Pancreas (tissue), 10 donors: ENCODE measurements around the gene CDRT4. TPM values are rescaled to one million over a fixed set of nuclear protein-coding genes. Genes with fewer than 3 reads are reported as not detected.

Source experiments
- ATAC-seq, 4 donors: fragments of 200-7000 bp; cut with Tn5 transposase; one replicate each; pipeline versions ENCODE4 v1.8.0 to v1.9.1; 2020; ENCODE audit warnings: mild to moderate bottlenecking in 4 of 4, moderate library complexity in 4 of 4
- DNase-seq, 6 donors: peaks; one replicate each; pipeline ENCODE4 v3.0.0-alpha.2; 2020
- FAIRE-seq: peaks from 2 replicates; lab custom pipeline; 2012; peaks lifted over from hg19 to GRCh38; lab: Jason Lieb, UNC
- H3K27ac ChIP-seq, 4 donors: fragments of 200-600 bp; sonication (generic); 1 replicate in 3 of 4; 2 replicates in 1 of 4; pipeline versions ENCODE4 v1.5.0 to v1.8.0; 2020
- H3K27me3 ChIP-seq, 4 donors: fragments of 200-600 bp; one replicate each; pipeline ENCODE4 v1.8.0; 2021
- H3K36me3 ChIP-seq, 3 donors: fragments of 200-600 bp; sonication (generic) in 1 of 3; one replicate each; pipeline versions ENCODE4 v1.5.0 to v1.8.0; 2020 to 2021
- H3K4me1 ChIP-seq, 3 donors: fragments of 200-600 bp; one replicate each; pipeline ENCODE4 v1.8.0; 2021
- H3K4me3 ChIP-seq, 4 donors: fragments of 200-600 bp; sonication (generic) in 2 of 4; one replicate each; pipeline versions ENCODE4 v1.5.0 to v1.8.0; 2020 to 2021
- H3K9me3 ChIP-seq, 4 donors: fragments of 200-600 bp; one replicate each; pipeline ENCODE4 v1.8.0; 2021
- CTCF ChIP-seq, 4 donors: fragments of 200-600 bp; sonication (generic) in 3 of 4; IDR thresholded peaks; one replicate each; pipeline versions ENCODE4 v1.5.0 to v1.8.0; 2021; ENCODE audit warnings: antibody characterized with exemption in 4 of 4
- WGBS, 2 donors: extraction: QIAGEN DNeasy Blood & Tissue Kit; methylation state at CpG; one replicate each; pipeline ENCODE4 v1.1.7; 2013; 5-methylcytosine and 5-hydroxymethylcytosine counted together
- intact Hi-C, 3 donors: fragments of 100-400 bp; cut with DNase I; formaldehyde crosslinking; loops; one replicate each; pipeline versions ENCODE4 v1.11.1 to v1.14.2; 2022
- polyA plus RNA-seq, 2 donors: library from polyadenylated mRNA; stranded (reverse); fragments of 200-250 nt; gene quantifications; one replicate each; pipeline ENCODE4 v1.2.3, GENCODE V29; 2013
- total RNA-seq, 6 donors: library from RNA; stranded (reverse); fragmentation: NEBNext Ultra II Directional in 4 of 6; extraction: Animal tissue kit (Norgen Biotek cat#: 25700) in 4 of 6; gene quantifications; one replicate each; pipeline versions ENCODE4 v1.2.1 to v1.2.4, GENCODE V29; 2021 to 2023
- donor health status: healthy with polysubstance abuse.
- donor health status: DM: no; HTN: no; CAD: no; lungs with moderate emphysema.
- donor health status: DM: no; HTN: no; CAD: no.
- donor health status: control.
- donor health status: control.
- donor health status: Bipolar disorder and iron deficiency.
- donor health status: DM: yes; HTN: yes; CAD: no.
- donor health status: DM: no; HTN: no; CAD: no.
- donor health status: DM: no; HTN: no; CAD: no.
- donor health status: DM: yes; HTN: yes; CAD: no.

CDRT4 gene
- total and polyA plus RNA-seq, 8 donors: 1.8 to 31.6 (median 6.9) TPM

- no peak for TF ChIP-seq CTCF (IDR thresholded peaks at IDR 0.05)
- Histone ChIP-seq H3K4me1 (no peaks in the 10 kb centered on the region), H3K27ac (no peak overlapping the region), H3K27me3 (no peaks in the 10 kb centered on the region), H3K9me3 (no peaks in the 10 kb centered on the region), H3K4me3 (no peak overlapping the region), H3K36me3 (no peaks in the 10 kb centered on the region)
- intact Hi-C loops: loop anchor here in 1 of 3 donors (10.0 kb wide), 1 partner anchor 150 kb away; no protein-coding TSS in a partner anchor
- FAIRE-seq: no peak
- 73 to 76% methylated on average over 6 of the region's 6 CpGs for WGBS, 2 donors
- no peak for ATAC-seq
- no peak for DNase-seq
Measured at GRCh38 chr17:15405058-15405415, 62.4 kb downstream of the CDRT4 start.

- no peak for TF ChIP-seq CTCF (IDR thresholded peaks at IDR 0.05)
- FAIRE-seq (no peak), DNase-seq (no peak), ATAC-seq (no peak)
- H3K27me3 ChIP-seq: no peaks in the 10 kb centered on the region
- no peak overlapping the region for H3K27ac ChIP-seq
- no peaks in the 10 kb centered on the region for H3K9me3 ChIP-seq
- 75% methylated on average over 20 of the region's 20 CpGs for WGBS, 2 donors
- H3K36me3 ChIP-seq: no peaks in the 10 kb centered on the region
- intact Hi-C loops: loop anchor here in 1 of 3 donors (10.0 kb wide), 1 partner anchor 150 kb away; no protein-coding TSS in a partner anchor
- no peak overlapping the region for H3K4me3 ChIP-seq
- H3K4me1 ChIP-seq: no peaks in the 10 kb centered on the region
Measured at GRCh38 chr17:15404106-15405057, 63.0 kb downstream of the CDRT4 start.

GRCh38 chr17:15403276-15403939 lies 64.0 kb downstream of the CDRT4 start:
- no peak for ATAC-seq

GRCh38 chr17:15399443-15399842 lies 68.0 kb downstream of the CDRT4 start:
- intact Hi-C loops: no loop called here
- 86 to 93% methylated on average over 6 of the region's 6 CpGs for whole genome bisulfite sequencing, 2 donors
- no peaks in the 10 kb centered on the region for H3K9me3 ChIP-seq
- H3K27me3 ChIP-seq: no peaks in the 10 kb centered on the region
- H3K4me3 ChIP-seq: no peak overlapping the region
- DNase-seq: no peak
- no peak for TF ChIP-seq CTCF (IDR thresholded peaks at IDR 0.05)
- ATAC-seq: no peak
- H3K4me1 ChIP-seq: no peaks in the 10 kb centered on the region
- no peak for FAIRE-seq
- H3K36me3 ChIP-seq: no peaks in the 10 kb centered on the region
- no peak overlapping the region for H3K27ac ChIP-seq

More at GRCh38 chr17:15403276-15403939, 64.0 kb downstream of the CDRT4 start:
- no peak for FAIRE-seq
- no peak overlapping the region for H3K4me3 ChIP-seq
- no peaks in the 10 kb centered on the region for H3K9me3 ChIP-seq
- no peak overlapping the region for H3K27ac ChIP-seq
- intact Hi-C loops: loop anchor here in 1 of 3 donors (10.0 kb wide), 1 partner anchor 149 kb away; no protein-coding TSS in a partner anchor
- no peaks in the 10 kb centered on the region for H3K4me1 ChIP-seq
- no peaks in the 10 kb centered on the region for H3K36me3 ChIP-seq
- no peaks in the 10 kb centered on the region for H3K27me3 ChIP-seq
- no peak for TF ChIP-seq CTCF (IDR thresholded peaks at IDR 0.05)
- WGBS, 2 donors: 71 to 89% methylated on average over 3 of the region's 3 CpGs
- no peak for DNase-seq
